Inferior parietal cortex (tissue), 1 donor: Measurements from ENCODE around the gene HCK.
A peak's percentile ranks its signal among the peaks of the same experiment; 100 is the strongest.
"Not testable (repeated sequence)": the region's sequence is repeated elsewhere in the genome, so short reads cannot be mapped to it uniquely, and the experiment has no call there.

Experiments used
- DNase-seq: peaks from one replicate; pipeline ENCODE4 v3.0.0-alpha.2; 2016; ENCODE audit errors: extremely low spot score

The HCK gene

DNA sequence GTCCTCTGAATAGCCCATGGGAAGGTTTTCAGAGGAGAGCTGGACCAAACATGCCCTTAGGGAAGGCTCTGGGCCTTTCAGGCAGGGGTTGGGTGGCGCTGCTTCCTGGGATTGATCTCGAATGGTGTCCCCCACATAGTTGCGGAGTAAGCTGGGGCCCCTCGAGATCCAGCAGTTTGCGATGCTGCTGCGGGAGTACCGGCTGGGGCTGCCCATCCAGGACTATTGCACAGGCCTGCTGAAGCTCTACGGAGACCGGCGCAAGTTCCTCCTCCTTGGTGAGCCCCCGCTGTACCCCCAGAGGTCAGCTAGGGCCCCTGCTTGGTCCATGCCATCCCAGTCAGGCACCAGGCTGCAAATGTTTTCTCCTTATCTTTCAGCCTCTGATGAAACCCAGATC is 22.5 kb upstream of the HCK start:
- no peak for DNase-seq

DNA sequence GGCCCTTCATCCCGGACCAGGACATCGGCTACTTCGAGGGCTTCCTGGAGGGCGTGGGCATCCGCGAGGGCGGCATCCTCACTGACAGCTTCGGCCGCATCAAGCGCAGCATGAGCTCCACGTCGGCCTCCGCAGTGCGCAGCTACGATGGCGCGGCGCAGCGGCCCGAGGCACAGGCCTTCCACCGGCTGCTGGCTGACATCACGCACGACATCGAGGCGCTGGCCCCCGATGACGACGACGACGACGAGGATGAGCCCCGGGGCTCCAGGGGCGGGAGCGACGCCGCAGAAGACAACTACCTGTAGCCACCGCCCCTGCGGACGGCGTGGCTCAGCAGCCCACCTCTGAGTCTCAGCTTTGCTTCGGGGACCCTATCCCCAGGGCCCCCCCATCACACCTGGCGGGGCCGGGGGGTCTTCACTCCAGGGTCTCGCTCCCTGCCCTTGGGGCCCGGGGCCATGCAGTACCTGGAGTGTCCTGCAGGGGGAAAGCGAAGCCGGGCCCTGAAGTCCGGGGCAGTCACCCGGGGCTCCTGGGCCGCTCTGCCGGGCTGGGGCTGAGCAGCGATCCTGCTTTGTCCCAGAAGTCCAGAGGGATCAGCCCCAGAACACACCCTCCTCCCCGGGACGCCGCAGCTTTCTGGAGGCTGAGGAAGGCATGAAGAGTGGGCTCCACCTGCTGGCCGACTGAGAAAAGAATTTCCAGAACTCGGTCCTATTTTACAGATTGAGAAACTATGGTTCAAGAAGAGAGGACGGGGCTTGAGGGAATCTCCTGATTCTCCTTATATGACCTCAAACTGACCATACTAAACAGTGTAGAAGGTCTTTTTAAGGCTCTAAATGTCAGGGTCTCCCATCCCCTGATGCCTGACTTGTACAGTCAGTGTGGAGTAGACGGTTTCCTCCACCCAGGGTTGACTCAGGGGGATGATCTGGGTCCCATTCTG is 20.8 kb upstream of the HCK start:
- peak; percentile 77 for DNase-seq

DNA sequence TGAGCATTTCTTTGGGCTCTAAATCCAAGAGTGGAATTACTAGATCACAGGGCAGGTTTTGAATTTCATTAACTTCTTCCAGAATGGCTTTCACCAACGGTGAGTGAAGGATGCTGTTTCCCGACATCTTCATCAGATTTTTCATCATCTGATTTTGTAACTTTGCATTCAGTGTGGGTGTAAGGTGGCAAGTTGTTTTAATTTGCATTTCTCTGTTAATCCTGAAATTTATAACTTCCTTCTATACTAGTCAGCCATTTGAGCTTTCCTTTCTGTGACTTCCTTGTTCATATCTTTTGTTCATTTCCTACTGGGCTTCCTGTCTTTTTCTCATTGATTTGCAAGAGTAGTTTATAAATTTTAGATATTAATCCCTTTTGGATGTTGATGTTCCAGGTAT is 18.7 kb upstream of the HCK start:
- no peak for DNase-seq

DNA sequence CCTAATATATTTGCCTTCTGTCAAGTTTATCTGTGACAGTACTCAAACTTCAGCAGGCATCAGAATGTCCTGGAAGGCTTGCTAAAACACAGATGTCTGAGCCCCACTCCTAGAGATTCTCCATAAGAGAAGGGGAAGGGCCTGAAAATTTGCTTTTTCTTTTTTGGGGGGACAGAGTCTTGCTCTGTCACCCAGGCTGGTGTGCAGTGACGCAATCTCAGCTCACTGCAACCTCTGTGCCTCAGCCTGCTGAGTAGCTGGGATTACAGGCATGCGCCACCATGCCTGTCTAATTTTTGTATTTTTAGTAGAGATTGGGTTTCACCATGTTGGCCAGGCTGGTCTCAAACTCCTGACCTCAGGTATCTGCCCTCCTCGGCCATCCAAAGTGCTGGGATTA is 18.3 kb upstream of the HCK start:
- not testable (repeated sequence) for DNase-seq

DNA sequence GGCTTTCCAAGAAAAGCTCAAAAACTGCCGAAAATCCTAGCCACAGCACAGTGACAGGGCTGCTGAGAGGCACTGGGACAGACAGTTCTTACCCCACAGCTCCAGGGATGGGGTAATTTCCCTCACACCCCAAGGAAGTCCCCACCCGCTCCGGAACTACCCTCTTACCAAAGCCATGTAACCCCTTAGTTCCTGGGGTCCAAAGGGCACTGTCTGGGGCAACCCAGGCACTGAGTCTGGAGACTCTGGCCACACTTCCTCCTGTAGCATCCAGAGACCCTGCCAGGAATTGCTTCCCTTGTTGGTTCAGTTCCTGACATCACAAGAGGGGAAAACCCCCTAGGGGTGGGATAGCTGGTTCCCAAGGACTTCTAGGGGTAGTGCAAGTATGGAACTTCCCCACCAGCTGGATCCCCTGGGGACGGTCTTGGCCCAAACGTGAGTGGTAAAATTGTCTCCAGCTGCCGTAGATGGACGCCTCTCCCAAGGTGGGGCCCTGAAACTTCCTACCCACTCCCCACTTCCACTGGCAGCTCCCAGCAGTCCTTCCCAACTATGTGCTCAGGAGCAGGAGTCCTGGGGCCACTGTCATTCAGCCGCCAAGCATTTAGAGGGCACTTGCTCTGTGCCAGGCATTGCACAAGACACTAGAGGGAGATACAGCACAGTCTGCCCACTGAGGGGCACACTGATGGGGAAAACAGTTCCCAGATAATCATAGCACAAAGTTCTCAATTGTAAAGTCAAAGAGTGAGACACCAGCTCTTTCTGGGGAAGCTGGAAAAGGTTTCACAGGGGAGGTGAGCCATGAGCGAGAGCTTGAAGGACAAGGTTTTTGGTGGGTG is 17.2 kb upstream of the HCK start:
- DNase-seq: no peak

DNA sequence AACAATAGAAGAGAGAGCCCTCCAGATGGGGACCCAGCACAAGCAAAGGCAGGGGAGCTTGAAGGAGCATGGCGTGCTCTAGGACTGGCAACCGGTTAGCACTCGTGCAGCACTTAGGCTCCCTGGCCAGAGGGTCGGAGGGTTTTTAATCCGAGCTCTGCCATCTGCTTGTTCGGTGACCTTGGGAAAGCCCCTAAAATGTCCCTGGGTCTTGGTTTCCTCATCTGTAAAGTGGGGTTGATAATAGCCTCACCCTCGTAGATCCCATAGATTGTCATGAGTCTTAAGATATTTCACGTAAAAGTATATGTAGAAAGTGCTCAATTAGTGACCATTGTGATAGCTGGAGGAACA is 16.6 kb upstream of the HCK start:
- DNase-seq: no peak

DNA sequence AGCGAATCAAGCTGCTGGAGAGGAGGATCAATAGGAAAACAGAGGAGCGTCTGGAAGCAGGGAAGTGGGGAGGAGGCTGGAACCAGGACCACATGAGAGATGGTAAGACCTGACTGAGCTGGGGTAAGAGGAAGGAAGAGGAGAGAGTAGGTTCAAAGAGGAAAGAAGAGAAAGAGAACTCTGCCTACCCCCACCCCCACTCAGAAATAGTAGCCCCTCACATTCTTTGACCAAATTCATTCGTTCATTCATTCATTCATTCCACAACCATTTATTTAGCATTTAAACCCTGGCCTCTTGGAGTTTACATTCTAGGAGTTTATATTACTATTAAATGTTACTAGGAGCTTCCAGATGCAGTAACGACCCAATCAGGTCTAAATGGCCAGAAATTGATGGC is 15.8 kb upstream of the HCK start:
- DNase-seq: no peak

DNA sequence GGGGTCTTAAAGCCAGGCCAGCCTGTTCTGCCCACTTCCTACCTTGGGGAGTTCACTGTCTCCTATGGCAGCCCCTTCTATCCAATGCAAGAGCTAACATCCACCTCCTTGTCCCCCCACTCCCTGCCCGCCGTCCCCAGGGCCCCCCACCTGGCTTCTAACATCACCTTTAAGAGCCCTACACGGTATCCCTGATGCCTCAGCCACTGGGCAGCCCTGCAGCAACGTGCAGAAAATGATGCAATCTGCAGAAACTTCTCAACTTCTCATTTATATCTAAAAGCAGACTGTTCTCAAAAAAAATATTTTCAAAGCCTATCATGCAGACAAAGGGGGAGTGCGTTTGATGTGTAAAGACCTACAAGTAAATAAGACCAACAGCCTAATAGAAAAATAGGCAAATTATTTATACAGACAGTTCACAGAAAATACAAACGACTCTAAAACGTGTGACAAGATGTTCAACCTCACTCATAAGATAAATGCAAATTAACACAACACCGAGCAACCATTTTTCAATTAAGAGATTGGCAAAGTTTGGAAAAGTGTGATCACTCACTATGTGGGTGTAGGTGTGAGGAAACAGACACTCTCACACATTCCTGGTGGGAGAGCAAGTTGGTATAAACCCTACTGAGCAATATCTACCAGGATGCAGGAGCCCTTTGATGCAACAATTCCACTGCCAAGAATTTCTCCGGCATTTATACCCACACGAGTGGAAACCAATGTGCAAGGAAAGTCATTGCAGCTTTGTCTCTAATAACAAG is 15.1 kb upstream of the HCK start:
- peak; percentile 25 for DNase-seq

DNA sequence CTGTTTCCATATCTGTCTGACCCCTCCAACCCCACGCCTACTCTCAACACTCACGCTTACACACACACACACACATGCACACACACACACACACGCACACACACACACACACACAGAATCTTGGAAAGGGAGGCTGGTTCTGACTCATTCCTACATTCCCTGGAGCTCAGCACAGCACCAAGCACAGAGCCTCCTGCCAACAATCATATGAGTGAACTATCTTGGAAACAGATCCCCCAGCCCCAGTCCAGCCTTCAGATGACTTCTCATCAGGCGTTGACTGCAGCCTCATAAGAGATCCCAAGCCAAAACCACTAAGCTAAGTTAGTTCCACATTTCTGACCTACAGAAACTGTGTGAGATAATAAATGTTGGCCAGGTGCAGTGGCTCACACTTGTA is 14.1 kb upstream of the HCK start:
- no peak for DNase-seq

DNA sequence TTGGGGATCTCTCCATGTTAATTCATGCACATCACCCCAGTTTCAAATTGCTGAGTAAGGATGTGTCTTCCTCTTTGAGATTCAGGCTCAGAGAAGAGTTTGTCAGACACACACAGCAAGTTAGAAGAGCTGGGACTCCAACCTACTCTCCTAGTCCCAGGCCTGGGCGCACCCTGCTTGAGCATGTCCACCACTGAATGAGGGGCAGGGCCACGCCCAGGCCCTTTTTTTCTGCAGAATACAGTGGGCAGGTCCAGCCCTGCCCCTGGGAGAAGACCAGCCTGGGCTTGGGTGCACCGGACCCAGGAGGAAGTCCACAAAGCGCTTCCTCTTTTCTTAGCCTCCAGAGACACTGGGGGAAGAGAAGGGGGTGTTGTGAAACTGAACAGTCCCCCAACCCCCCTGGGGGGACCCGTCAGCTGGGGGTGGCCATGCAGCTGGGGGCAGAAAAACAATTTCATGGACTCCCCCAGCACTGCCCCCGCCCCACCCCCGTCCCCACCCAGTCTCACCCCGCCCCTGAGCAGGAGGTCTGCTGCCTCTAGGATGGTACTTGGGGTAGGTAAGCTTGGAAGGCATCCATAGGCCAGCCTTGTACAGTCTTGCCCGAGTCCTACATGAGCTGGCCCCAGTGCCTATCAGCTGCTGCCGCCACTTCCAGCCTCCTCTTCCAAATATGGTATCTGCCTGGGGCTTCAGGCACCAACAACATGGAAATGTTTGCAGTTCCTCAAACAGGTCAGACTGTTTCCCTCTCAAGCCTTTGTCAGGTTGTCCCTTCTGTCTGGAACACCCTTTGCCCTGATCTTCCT is 11.7 kb upstream of the HCK start:
- DNase-seq: no peak

DNA sequence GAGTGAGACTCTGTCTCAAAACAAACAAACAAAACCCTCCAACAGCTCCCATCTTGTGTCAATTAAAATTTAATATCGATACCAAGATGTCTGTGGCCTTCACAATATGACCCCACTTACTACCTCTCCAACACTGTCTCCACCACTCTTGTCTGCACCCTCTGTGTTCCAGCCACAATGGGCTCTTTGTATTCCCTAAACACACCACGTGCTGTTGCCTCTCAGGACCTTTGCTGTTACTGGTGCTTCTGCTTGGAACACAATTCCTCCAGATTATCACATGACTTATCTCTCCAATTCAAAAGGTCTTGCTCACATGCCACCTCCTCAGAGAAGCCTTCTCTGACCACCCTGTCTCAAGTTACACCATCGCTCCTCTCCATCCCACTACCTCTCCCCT is 6.0 kb upstream of the HCK start:
- DNase-seq: no peak

DNA sequence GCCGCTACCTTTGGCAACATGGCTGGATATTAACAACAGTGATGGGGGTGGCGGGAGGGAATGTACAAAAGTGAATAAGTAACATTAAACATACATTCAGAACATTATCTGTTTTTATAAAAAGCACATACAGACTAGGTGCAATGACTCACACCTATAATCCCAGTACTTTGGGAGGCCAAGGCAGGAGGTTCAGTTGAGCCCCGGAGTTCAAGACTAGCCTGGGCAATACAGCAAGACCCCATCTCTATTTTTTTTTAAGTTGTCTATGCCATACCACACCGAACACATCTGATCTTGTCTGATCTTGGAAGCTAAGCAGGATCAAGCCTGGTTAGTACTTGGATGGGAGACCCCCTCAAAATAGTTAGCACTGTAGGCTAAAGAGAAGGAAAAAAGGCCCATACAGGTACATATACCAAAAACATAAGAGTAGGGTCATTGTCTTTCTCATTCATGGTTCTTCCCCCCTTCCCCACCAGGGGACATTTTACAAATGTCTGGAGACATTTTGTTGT is 1.7 kb upstream of the HCK start:
- no peak for DNase-seq

DNA sequence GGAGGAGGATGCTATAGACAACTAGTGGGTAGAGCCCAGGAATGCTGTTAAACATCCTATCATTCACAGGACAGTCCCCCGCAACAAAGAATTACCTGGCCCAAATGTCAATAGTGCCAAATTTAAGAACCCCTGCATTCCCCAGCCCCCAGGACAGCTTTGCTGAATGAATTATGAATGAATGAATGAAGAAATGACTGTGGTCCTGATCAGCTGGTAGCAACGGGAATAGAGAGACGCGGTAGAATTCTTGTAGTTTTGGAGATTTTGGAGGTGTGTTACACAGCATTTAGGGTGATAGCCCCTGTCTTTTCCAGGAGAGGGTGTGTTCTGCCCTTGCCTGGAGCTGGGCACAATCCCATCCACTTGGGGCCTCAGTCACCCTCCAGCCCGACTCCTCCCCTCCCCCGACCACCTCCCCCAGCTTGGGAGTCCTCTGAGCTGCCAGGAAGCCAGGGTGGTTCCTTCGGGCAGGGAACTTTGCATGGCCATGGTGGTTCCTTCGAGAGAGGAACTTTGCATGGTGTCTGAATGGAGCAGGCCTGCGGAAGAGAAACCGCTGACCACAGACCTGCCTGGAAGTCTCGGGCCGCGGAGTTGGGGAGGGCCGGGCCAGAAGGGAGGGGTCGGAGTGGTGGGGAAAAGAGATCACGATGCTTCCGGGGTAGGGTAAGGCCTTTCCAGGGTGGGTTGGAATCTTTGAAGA is 1.0 kb upstream of the HCK start:
- DNase-seq: no peak

DNA sequence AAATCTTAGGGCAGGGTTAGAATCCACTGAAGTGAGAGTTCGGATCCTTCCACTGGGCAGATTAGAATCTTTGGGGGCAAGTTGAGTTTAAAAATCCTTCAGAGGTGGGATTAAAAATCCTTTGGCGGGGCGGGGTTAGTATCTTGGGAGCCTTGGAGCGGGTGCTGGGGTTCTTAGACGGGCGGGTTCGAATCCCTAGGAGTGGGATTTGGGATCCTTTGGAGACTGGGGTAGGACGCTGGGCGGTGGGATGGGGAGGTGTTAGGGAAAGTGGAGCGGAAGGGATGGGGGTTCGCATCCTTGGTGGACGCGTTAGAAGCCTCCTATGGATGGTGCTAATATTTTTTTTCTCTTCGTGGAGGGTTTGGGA is 337 bp upstream of the HCK start:
- DNase-seq: no peak

DNA sequence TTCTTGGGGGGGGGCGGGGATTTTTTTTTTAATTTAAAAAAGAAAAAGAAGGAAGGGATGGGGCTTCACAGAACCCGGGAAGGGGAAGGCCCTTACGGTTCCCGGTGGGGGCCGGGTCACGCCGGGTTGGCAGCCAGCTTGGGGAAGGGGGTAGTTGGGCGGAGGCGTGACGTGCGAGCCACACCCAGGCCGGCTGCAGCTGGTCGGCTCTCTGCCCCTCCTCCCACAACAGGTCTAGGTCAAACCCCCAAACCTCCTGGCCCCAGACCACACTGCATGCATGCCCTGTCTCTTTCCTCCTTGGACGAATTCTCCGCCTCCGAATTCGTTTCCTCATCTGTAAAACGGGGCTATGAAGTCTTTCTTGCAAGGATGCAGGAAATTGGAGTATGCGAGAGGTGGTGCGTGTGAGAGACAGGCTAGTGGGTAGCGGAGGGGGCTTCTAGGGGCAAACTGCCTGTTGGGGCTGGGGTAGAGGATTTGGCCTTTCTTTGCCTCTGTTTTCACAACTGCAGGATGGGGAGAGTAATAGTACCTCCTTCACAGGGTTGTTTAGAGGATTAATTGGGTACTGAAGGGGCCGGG is 828 bp downstream of the HCK start:
- no peak for DNase-seq

DNA sequence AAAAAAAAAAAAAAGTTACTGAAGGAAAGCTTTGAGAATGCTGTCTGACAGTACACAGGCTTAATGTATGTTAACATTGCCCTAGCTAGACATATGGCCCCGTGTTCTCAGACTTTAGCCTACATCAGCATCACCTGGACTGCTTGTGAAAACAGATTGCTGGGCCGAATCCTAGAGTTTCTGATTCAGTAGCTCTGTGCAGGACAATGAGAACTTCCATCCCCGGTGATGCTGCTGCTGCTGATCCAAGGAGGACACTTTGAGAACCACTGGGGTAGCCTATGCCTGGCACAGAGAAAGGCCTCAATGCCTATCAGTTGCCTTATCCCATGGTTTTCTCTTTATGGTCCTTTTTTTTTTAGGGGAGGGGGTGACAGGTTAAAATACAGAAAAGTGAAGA is 1.6 kb downstream of the HCK start:
- DNase-seq: no peak

DNA sequence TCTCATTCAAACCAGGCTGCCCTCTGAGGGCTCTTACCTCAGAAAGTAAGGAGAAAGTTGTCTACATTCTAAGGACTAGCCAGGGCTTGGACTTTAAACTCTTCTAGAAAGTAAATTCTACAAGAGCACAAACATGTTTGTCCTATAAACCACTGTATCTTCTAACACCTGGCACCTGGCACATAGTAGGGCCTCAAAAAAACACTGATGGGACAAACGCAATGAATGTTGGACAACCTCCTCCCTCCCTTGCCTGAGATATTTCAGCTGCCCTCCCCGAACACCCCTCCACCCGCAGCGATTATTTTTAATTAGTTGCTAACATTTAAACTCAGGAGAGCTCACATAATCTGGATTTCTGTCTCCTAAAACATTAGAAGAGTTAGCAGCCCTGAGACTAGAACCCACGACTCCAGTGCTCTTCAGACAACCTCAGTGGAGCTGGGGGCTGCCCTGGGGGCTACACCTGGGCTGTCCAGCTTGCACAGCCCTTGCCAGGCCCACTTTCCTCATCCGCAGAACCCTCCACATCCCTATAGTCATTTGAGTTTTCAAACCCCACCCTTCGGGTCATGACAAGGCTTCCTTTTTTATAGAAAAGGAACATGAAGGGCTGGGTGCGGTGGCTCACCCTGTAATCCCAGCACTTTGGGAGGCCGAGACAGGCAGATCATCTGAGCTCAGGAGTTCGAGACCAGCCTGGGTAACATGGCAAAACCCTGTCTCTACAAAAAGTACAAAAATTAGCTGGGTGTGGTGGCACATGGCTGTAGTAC is 4.9 kb downstream of the HCK start:
- no peak for DNase-seq

DNA sequence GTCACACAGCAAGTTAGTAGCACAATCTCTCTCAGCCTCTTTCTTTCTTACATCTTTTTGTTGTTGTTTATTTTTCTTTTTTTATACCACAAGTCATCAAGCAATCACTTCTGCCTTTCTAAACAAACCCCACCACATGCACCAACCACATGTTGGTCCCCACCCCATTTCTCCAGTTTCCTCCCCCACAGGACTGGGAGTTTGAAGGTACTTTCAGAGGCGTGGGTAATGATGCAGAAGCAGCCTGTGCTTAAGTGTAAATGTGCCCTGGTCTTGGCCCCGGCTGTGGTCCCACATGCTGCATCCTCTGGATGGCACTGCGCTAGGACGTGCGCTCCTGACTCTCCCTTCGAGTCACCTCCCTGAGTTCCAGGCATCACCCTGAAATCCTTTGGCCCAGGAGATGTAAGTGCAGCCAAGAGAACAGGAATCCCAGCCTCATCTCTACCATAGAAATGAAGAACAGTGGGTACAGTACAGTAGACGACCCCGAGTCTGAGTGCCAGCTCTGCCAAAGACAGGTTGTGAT is 5.7 kb downstream of the HCK start:
- DNase-seq: no peak

DNA sequence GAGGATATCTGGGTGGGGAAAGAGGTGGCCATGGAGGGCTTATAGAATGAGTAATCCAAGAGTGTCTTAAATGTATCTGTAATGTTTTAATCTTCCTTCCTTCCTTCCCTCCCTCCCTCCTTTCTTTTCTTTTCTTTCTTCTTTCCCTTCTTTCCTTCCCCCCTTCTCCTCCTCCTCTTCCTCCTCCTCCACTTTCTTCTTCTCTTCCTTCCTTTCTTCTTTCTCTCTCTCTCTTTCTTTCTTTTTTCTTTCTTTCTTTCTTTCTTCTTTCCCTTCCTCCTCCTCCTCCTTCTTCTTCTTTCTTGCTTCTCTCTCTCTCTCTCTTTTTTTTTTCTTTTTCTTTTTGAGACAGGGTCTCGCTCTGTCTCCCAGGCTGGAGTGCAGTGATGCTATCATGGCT is 7.1 kb downstream of the HCK start:
- no peak for DNase-seq
